ENCODE results near the gene WWC1. TPM values are rescaled to one million over a fixed set of nuclear protein-coding genes. Genes with fewer than 3 reads are reported as not detected.

Gene WWC1
- total RNA-seq, 1 donor from 2014 or later = 2.2 TPM

DNA sequence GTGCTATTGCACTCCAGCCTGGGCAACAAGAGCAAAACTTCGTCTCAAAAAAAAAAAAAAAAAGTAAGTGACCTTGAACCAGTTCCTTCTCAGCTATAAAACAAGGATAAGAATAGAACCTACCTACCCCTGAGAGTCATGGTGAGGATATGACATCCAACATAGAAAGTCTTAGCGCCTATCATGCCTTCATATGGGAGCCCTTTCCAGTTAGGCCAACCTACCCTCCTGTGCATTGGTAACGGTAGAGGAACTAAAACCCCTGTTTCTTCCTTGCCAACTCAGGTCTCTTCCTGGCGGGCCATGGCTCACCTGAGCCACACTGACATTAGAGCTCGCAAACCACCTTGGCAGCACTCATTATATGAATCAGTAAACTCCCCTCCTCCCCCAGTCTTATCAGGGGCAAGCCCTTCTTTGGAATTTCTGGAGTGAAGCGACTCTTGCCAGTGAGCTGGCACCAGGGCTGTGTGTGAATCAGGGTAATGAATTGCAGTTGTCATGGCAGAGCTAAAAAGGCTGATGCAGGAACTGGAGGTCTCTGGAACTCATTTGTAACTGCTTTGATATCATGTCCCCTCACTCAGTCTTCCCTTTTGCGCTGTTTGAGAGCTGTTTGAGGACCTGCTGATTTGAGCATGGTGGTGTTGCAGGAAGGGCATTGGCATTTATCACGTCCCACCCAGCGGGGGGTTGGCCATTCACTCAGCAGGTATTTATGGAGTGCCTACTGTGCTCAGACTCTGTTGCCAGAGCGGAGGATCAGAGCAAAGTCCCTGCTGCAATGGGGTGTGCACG is 10.3 kb downstream of the WWC1 start:
- DNase-seq = no peak
- no peaks in the 10 kb centered on the region for H3K4me1 ChIP-seq
- H3K36me3 ChIP-seq = no peaks in the 10 kb centered on the region
- TF ChIP-seq, protein P1, sequence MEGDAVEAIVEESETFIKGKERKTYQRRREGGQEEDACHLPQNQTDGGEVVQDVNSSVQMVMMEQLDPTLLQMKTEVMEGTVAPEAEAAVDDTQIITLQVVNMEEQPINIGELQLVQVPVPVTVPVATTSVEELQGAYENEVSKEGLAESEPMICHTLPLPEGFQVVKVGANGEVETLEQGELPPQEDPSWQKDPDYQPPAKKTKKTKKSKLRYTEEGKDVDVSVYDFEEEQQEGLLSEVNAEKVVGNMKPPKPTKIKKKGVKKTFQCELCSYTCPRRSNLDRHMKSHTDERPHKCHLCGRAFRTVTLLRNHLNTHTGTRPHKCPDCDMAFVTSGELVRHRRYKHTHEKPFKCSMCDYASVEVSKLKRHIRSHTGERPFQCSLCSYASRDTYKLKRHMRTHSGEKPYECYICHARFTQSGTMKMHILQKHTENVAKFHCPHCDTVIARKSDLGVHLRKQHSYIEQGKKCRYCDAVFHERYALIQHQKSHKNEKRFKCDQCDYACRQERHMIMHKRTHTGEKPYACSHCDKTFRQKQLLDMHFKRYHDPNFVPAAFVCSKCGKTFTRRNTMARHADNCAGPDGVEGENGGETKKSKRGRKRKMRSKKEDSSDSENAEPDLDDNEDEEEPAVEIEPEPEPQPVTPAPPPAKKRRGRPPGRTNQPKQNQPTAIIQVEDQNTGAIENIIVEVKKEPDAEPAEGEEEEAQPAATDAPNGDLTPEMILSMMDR (IDR thresholded peaks at IDR 0.05; ENCODE audit: borderline replicate concordance) = no peak
- intact Hi-C loops (cut with micrococcal nuclease) = no loop called here
- peaks cover 31% of the 10 kb centered on the region for H3K27me3 ChIP-seq (ENCODE audit: low read depth)
- H3K4me3 ChIP-seq = no peak overlapping the region
- H3K27ac ChIP-seq (replicated peaks) = no peak overlapping the region
- H3K9me3 ChIP-seq (replicated peaks) = no peaks in the 10 kb centered on the region

DNA sequence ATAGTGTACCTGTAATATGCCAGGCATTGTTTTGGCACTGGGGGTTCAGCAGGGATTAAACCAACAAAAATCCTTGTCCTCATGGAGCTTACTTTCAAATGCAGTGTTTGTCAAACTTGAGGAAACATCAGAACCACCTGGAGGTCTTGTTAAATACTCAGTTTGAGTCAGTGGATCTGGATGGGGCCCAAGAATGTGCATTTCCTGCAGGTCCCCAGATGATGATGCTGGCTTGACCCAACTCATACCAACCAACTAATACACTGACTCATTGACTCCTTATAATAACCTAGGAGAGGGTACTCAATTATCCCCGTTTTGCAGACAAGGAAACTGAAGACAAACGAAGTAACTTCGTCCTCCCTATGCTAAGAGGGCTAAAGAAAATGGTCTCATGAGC is 11.3 kb downstream of the WWC1 start:
- peaks cover 27% of the 10 kb centered on the region for H3K27me3 ChIP-seq (ENCODE audit: low read depth)
- TF ChIP-seq, protein P1 (IDR thresholded peaks at IDR 0.05; ENCODE audit: borderline replicate concordance) = no peak
- intact Hi-C loops (cut with micrococcal nuclease) = no loop called here
- no peak overlapping the region for H3K4me3 ChIP-seq
- no peak overlapping the region for H3K27ac ChIP-seq (replicated peaks)
- no peaks in the 10 kb centered on the region for H3K36me3 ChIP-seq
- H3K9me3 ChIP-seq (replicated peaks) = no peaks in the 10 kb centered on the region
- no peak for DNase-seq
- no peaks in the 10 kb centered on the region for H3K4me1 ChIP-seq

DNA sequence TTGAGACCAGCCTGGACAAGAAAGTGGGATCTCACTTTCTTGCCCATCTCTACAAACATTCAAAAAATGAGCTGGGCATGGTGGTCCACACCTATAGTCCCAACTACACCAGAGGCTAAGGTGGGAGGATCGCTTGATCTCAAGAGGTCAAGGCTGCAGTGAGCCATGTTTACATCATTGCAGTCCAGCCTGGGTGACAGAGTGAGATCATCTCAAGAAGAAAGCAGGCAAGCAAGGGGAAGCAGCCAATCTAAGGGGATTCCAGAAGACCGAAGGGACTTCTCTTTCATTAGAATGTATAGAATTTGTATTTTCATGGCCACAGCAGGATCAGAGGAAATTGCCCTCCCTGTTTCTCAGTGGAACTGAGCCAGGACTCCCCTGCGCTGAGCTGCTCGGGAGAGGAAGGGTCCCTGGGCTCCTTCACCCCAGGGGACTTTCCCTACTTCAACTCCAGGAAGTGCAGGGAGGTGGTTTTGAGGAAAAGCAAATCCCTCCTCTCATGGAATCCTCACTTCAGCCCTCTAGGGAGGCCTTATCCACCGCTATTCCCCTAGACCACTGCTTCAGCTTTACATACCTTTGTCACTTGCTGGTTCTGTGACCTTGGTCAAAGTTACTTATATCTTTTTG is 12.1 kb downstream of the WWC1 start:
- Histone ChIP-seq H3K4me1 (no peaks in the 10 kb centered on the region), H3K36me3 (no peaks in the 10 kb centered on the region), H3K27me3 (ENCODE audit: low read depth) (peaks cover 20% of the 10 kb centered on the region), H3K4me3 (no peak overlapping the region), H3K27ac (replicated peaks) (no peak overlapping the region), H3K9me3 (replicated peaks) (no peaks in the 10 kb centered on the region)
- TF ChIP-seq, protein P1 (IDR thresholded peaks at IDR 0.05; ENCODE audit: borderline replicate concordance) = no peak
- DNase-seq = no peak
- intact Hi-C loops (cut with micrococcal nuclease) = no loop called here

DNA sequence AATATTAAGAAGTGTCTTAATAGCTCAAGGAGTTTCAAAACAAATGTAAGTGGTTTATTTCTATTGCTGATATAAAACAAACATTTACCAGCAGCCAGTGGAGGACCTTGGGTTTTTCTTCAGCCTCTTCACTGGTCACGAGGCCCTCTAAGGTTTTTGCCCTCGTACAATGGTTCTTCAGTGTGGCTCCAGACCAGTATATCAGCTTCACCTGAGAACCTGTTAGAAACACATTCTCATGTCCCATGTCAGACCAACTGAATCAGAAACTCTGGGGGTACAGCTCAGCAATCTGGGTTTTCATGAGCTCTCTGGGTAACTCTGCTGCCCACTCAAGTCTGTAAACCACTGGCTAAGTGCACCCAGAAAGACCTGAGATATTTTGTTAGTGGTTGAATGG is 12.9 kb downstream of the WWC1 start:
- no peak overlapping the region for H3K4me3 ChIP-seq
- TF ChIP-seq, protein P1 (IDR thresholded peaks at IDR 0.05; ENCODE audit: borderline replicate concordance) = no peak
- intact Hi-C loops (cut with micrococcal nuclease) = no loop called here
- H3K9me3 ChIP-seq (replicated peaks) = no peaks in the 10 kb centered on the region
- H3K27ac ChIP-seq (replicated peaks) = no peak overlapping the region
- no peak for DNase-seq
- H3K27me3 ChIP-seq (ENCODE audit: low read depth) = peaks cover 18% of the 10 kb centered on the region
- H3K36me3 ChIP-seq = no peaks in the 10 kb centered on the region
- no peaks in the 10 kb centered on the region for H3K4me1 ChIP-seq

DNA sequence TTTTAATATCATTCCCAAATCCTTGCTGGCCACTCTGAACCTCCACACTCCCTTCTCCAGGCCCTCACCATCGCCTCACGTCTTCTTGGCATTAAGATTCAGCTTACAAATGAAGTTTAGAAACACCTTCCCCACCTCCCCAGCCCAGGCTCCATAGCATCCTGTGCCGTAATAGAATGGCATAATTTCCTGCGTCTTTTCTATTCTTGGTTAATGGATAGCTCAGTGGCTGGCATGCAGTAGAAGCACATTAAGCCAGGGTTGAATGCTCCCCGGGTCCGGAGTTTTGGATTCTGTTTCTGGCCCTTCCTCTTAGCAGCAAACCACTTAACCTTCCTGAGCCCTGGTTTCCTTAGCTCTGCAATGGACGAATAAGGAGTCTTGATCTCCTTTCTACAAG is 13.8 kb downstream of the WWC1 start:
- DNase-seq = no peak
- peaks cover 25% of the 10 kb centered on the region for H3K27me3 ChIP-seq (ENCODE audit: low read depth)
- no peaks in the 10 kb centered on the region for H3K4me1 ChIP-seq
- TF ChIP-seq, protein P1 (IDR thresholded peaks at IDR 0.05; ENCODE audit: borderline replicate concordance) = no peak
- H3K27ac ChIP-seq (replicated peaks) = no peak overlapping the region
- no peak overlapping the region for H3K4me3 ChIP-seq
- no peaks in the 10 kb centered on the region for H3K36me3 ChIP-seq
- intact Hi-C loops (cut with micrococcal nuclease) = no loop called here
- H3K9me3 ChIP-seq (replicated peaks) = no peaks in the 10 kb centered on the region

Data from left ventricle myocardium inferior (tissue), 1 donor.